Measurements from ENCODE around the gene WDR48.
A peak's percentile ranks its signal among the peaks of the same experiment; 100 is the strongest.

Gene WDR48

DNA sequence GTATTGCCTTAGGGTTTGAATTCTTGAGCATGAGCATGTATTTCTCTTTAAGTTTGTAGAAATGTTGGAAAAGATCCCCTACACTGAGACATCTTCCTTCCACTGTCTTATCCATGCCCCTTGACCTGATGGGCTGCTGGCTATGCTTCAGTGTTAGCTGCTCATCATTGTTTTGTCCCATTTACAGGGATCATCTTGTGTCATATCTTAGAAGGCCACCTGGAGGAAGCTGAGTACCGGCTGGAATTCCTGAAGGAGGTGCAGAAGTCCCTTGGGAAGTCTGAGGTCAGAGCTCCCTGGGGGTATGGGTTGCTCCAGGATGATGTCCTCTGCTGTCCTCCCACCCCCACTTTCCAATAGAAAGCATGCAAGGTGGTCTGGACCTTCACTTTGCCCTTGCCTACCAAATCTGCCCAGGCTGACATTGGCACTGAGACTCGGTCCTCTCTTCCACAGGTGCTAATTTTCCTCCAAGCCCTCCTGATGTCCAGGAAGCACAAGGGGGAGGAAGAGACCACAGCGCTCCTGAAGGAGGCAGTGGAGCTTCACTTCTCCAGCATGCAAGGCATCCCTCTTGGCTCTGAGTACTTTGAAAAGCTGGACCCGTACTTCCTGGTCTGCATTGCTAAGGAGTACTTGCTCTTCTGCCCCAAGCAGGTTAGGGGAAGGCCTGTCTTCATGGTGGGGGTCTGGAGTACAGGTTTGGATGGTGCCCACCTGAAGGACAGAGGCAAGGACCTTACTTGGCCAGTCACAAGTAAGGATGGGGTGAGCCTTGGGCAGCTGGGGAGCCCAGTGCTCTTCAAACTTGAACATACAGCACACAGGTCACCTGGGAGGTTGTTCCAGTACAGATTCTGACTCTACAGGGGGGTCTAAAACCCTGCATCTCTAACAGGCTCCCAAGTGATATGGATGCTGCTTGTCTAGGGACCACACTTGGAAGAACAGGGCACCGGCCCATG, 73.3 kb downstream of the WDR48 start:
- no peak for DNase-seq

GRCh38 chr3:39125841-39126500, 74.2 kb downstream of the WDR48 start:
- DNase-seq = peak; percentile 33

GRCh38 chr3:39126532-39127071, 74.8 kb downstream of the WDR48 start:
- DNase-seq = peak; percentile 10

DNA sequence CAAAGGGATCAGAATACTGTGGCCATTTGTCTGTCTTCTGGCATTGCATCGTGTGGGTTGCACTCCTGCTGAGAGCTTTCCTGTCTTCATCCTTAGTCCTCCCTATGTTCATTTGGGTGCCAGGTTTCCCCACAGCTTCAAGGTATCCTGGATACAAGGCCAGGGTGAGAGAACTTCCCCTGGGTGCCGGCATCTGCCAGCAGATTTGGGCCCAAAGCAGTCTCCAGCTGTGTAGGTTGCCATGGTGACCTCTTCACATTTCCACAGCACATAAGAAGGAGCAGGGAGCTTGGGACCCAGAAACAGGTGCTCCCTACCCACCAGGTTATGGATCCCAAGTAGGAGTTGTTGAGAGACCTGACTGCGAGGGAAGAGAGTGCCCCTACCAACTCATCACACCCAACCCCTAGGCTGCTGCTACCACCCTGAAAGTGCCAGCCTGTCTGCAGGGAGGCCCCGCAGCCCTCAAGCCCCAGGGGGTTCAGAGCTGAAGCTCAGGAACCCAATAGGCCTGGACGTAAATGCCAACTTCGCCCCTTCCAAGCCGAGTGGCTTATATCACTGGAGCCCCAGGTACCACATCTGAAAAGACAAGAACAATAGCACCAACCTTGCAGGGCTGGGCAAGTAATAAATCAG, 75.6 kb downstream of the WDR48 start:
- DNase-seq = no peak

GRCh38 chr3:39127908-39128304, 76.1 kb downstream of the WDR48 start:
- DNase-seq = no peak

DNA sequence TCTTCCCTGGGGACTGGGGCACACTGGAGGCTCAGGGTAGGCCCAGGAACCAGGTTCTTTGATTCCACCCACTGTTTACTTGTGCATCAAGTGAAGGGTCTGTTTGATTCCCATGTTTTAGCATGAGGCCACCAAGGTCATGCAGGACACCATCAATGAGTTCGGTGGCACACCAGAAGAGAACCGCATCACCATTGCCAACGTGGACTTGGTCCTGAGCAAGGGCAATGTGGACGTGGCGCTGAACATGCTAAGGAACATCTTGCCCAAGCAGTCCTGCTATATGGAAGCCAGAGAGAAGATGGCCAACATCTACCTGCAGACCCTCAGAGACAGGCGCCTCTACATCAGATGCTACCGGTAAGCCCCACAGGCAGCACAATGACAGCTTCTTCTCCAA, 77.1 kb downstream of the WDR48 start:
- no peak for DNase-seq

- no peak for DNase-seq
Observed at GRCh38 chr3:39130026-39130425, 78.2 kb downstream of the WDR48 start.

- DNase-seq = no peak
Observed at GRCh38 chr3:39130693-39131265, 79.0 kb downstream of the WDR48 start.

DNA sequence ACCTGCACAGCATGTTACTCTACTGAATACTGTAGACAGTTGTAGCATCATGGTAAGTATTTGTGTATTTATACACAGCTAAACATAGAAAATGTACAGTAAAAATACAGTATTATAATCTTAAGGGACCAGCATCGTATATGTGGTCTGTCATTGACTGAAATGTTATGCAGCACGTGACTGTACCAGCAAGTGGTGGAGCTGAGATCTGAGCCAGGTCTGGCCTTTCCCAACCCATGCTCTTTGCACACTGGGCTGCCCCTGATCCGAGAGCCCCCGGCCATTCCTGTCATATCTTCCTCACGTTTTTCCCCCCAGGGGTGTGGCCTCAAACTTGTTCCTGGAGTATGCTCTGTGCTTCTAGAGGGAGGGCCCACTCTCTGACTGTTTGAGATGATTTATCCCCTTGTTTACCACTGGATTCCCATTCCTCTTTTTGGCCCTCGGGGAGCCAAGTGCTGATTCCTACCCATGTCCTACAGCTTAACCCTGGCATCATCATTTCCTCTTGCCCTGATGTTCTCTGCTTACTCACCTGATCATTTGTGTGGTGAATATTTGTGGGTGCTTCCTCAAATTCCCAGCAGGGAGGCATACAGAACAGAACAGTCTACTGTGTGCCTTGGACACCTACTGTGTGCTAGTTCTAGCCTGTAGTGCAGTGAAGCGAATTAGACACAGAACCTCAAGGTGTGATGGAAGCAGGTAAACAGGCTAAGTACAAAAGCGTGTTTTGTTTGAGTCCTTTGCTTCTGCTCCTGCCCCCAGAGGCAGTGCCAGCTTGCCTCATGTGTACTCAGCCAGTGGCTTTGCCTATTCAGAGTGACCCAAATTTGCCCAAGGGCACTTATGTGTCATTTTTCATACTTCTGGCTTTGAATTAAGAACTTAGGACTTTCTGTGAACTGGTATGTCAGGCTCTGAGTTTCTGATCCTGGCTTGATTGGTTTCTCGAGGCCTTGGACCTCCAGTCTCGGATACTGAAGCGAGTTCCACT, 80.6 kb downstream of the WDR48 start:
- no peak for DNase-seq

DNA sequence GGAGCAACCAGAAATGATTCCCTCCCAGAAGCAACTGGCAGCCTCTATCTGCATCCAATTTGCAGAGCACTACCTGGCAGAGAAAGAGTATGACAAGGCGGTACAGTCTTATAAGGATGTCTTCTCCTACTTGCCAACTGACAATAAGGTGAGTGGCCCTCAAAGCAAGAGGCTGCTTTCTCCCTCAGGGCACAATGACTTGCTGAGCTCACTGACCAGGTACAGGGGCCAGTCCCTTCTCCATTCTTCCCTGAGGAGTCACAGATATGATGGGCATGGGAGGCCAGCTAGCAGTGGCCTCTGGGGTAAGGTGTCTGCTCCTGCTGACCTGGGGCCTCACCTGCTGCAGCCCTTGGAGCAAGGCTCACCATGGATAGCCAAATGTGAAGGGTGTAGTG, 81.3 kb downstream of the WDR48 start:
- no peak for DNase-seq

DNA sequence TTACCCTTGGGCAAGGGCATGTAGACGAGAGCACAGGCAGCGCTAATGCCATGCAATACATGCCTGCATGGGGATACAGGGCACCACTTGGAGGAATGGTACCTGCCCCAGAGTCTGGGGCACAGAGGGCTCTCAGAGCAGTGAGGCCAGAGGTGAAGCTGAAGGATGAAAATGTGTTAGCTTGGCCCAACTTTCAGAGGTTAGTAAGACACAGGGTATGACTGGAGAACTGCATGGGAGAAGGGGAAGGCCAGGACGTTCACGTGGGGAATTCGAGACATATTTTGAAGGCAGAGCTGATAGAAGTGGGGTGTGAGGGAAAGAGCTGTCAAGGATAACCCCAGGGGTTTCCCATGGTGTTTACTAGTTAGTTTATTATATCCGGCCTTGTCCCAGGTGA, 82.0 kb downstream of the WDR48 start:
- no peak for DNase-seq

GRCh38 chr3:39134305-39134704, 82.5 kb downstream of the WDR48 start:
- DNase-seq = no peak

DNA sequence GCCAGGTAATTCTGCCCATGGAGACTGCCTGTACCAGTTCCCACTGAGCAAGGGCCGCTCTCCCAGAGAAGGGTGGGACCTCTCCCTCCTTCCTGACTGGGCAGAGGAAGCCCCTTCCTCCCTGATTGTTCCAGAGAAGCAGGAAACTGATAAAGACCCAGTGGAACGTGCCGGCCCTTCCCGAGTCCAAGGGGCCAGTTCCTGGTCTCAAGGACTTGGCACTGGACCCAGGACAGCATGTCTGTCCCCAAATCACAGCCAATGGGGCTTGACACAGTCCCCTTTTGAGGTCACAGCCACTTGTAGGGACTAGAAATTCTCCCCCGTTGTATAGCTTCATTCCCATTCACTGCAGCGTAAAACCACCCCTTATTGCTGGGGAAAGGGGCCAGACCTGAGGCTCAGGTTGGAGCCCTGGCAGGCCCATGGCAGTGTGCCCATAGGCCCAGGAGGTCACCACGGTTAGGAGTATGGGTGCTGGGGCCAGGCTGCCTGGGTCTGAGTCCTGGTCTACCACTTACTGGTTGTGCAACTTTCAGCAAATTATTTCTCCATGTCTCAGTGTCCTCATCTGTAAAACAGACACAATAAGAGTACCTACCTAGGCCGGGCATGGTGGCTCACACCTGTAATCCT, 83.5 kb downstream of the WDR48 start:
- no peak for DNase-seq

DNA sequence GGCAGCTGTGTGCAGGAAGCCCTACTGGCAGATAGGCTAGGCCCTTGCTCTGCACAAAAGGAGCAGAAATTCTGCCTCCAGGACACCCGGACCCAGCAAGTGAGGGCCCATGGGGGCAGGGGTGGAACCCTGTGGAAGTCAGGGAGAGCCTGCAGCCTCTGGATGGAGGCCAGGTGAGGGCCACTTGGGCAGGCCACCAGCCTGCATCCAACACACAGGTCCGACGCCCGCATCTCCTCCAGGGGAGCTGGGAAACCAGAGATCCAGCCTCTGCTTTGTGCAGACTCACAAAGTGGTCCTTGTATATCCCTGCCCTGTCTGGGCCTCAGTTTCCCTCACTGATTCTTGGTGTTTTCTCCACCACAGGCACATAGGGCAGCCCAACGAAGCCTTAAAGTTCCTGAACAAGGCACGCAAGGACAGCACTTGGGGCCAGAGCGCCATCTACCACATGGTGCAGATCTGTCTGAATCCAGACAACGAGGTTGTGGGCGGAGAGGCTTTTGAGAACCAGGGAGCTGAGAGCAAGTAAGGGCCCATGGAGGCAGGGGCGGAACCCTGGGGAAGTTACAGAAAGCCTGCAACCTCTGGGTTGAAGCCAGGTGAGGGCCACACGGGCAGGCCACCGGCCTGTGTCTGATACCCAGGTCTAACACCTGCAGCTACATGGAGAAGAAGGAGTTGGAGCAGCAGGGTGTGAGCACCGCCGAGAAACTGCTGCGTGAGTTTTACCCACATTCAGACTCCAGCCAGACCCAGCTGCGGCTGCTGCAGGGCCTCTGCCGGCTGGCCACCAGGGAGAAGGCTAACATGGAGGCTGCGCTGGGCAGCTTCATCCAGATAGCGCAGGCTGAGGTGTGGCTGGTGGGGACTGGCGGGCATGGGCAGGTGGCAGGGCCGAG, 85.0 kb downstream of the WDR48 start:
- DNase-seq = no peak

GRCh38 chr3:39137435-39137936, 85.7 kb downstream of the WDR48 start:
- no peak for DNase-seq

- DNase-seq = no peak
Observed at GRCh38 chr3:39137991-39138803, 86.4 kb downstream of the WDR48 start.

GRCh38 chr3:39138804-39139415, 87.1 kb downstream of the WDR48 start:
- no peak for DNase-seq

- no peak for DNase-seq
Observed at GRCh38 chr3:39139442-39139841, 87.6 kb downstream of the WDR48 start.
